Activated CD4-positive, alpha-beta T cell treated with anti-CD3 and anti-CD28 coated beads for 1 hour (primary cell): ENCODE measurements around the gene ITGB6.
"Not testable (repeated sequence)": the region's sequence is repeated elsewhere in the genome, so short reads cannot be mapped to it uniquely, and the experiment has no call there.

Experiments
- DNase-seq: peaks from one replicate; pipeline ENCODE4 v3.0.0-alpha.2; 2020

The ITGB6 gene

GRCh38 chr2:160137464-160137863 lies 62.6 kb downstream of the ITGB6 start:
- DNase-seq: no peak

- no peak for DNase-seq
Observed at GRCh38 chr2:160132761-160133160, 67.3 kb downstream of the ITGB6 start.

- no peak for DNase-seq
Observed at GRCh38 chr2:160126756-160127155, 73.3 kb downstream of the ITGB6 start.

- no peak for DNase-seq
Observed at GRCh38 chr2:160126315-160126714, 73.8 kb downstream of the ITGB6 start.

DNA sequence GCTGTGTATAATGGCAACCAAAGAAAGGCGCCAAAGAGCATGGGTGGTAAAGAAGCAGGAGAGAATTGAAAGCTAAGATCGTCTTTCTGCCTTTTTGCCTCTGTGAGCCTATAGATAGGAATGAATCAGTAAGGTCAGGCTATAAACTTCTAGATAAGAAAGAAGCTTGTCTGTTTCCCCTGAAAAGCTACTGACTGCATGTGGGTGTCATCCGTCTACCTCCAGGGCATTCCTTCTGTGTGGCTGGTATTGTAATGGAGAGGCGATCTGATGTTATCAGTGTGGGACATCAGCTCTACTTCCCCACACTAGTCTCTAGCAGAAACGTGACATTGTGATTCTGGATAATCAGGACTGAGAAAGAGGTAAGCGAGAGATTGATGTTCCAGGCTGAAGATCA lies 74.2 kb downstream of the ITGB6 start:
- no peak for DNase-seq

DNA sequence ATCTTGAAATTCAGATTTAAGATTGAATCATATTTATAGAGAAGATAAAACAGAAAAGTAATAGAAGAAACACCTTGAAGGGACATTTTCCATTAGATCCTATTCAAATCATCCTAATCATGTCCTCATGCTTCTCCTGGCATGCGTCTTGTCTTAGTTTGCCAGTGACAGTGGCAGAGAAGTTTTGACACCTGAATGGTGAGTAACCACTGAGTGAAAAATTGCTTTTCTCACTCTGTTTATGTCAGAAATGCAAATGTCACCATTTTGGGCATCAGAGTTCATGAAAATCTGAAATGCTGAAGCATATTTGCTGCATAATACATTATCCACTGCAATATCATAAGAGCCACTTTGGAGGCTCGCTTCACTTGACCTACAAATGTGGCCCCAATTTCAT lies 74.7 kb downstream of the ITGB6 start:
- DNase-seq: no peak

DNA sequence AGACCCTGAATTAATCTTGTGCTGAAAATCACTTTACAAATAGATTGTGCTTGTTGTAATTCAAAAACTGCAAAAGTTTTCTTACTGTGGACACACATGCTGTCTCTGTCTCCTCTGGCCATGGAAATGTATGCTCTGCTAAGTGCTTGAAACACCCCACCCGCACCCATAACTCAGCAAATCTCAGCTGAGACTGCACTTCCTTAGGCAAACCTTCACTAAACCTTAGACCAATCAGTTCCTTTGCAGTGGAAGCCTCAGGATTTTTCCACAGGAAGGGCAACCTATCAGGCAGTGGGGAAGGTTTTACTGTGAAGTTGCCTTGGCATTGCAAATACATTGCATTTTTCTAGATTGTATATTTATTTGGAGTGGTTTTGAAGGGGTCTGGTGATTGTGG lies 75.5 kb downstream of the ITGB6 start:
- no peak for DNase-seq

DNA sequence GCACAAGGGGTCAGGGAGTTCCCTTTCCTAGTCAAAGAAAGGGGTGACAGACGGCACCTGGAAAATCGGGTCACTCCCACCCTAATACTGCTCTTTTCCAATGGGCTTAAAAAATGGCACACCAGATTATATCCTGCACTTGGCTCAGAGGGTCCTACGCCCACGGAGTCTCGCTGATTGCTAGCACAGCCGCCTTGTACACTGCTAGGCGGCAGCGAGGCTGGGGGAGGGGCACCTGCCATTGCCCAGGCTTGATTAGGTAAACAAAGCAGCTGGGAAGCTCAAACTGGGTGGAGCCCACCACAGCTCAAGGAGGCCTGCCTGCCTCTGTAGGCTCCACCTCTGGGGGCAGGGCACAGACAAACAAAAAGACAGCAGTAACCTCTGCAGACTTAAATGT lies 85.4 kb downstream of the ITGB6 start:
- not testable (repeated sequence) for DNase-seq

DNA sequence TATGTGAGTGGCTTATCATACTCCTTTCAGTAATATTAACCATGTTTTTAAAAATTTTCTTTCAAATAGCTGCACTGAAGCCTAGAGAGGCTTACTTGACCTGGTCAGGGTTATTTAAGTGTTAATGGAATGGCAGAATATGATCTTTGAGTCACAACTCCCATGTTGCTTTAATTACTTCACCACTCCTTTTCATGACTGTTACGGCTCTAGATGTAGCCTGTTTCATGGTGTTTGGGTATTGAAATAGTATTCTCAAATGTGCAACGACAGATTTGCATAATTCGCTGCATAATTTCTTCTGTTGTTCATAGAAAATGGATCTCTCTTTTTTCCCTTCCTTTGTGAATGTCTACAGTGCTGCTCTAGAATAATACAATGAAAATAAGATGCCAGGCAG lies 86.1 kb downstream of the ITGB6 start:
- no peak for DNase-seq

DNA sequence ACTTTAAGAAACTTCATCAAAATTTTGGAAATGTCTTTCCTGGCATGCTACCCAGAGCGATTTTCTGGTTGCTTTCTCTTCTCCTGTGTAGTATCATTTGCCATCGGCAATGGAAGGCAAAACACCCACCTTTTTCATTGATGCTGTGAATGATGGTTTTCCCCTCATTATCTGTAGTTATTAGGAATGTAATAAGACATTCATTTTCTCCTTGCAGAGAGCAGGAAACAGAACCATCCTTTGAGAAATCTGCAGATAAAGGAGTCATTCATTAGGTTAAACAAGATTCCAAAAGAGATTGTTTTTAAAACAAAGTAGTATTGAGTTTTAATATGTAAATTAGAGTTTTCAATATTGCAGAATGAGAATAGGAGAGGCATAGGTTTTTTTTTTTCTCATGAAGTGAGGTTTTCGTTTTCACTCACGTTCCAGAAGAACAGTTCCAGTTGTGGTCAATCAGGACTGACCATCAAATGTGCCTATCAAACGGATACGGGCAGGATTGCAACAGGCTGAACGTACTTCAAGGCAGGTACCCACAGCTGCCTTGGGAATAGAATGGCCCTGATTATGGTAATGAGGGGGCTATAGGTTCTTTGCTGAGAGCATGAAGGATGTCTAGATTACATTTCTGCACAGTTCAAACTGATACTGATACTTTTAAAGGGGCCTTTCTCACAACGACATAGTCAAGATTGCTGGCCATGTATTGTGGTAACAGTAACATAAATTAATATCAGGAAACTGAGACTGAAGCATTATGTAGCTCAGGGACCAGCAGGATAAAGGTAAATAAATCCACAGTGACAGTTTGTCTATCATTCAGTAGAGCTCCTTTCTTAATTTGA lies 87.9 kb downstream of the ITGB6 start:
- DNase-seq: no peak

DNA sequence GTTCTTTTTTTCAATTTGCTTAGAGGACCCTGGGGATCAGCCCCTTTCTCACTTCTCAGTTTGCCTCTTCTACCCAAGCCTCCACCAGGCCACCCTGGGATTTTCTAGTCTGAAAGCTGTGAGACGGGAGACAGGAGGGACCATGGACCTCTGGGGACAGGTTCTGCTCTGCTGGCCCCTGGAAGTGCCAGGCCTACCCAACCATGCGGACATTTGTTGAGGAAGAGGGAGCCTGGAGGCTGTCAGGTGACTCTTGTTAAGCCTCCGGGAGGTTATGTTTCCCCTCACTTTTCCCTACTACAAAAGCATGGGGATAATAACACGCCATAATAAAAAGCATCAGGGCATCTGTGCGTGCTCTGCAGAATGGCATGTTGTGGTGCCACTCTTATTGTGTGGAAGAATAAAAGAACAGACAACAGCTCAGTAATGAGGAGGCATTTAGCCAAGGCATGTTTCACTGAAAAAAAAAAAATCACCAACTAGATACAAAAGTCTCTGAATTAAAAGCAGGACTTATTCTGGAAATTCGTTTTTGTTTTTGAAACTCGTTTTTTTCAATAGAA lies 89.3 kb downstream of the ITGB6 start:
- no peak for DNase-seq

- peak; percentile 13 for DNase-seq
Observed at GRCh38 chr2:160109939-160110673, 90.0 kb downstream of the ITGB6 start.

DNA sequence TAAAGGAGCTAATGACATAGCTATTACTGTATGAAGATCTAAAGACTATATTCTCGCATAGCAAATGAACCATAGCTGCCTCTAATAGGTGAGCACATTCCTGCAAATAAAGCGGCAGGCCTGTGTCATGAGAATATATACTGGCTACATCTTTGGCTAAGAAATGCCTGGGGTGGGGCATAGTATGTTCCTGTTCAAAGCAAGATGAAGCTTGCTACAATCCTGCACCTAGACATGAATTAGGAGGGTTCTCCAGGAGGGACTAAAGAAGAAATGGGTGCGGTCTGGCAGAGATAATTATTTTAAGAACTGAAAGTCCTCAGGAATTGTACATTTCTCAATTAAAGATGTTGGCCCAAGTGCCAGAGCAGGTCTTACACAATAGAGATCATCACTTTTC lies 90.8 kb downstream of the ITGB6 start:
- no peak for DNase-seq

DNA sequence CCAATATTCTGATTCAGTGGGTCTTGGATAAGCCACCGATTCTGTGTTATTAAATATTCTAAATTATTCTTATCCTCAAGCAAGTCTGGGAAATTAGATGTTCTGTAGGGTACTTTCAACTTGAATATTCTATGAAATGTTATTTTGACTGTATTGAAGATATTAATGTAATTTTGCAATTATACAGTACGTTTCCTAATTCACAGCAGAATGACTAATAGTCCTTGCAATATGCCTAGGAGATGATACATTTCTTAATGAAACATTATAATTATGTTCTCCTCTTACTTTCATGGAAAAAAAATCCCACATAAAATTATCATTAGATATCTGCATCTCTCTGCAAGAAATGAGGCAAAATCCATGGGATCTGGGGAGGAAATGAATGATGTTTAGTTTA lies 91.4 kb downstream of the ITGB6 start:
- DNase-seq: no peak

DNA sequence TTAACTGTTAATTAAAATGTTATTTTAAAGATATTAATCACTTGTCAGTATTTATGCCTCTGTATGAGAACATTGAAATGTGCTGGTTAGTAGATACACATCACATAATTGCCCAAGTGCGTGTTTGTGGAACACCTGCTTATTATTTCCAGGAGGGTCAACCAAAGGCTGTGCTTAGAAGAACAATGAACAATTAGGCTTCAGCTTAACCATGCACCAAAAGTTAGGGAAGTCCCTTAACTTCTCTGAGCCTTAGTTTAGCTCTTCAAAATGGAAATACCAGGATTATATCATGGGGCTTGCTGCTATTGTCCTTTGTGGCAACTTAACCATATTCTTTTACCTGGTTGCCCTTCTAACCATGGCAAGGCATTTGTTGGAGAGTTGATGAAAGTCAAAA lies 94.7 kb downstream of the ITGB6 start:
- no peak for DNase-seq

DNA sequence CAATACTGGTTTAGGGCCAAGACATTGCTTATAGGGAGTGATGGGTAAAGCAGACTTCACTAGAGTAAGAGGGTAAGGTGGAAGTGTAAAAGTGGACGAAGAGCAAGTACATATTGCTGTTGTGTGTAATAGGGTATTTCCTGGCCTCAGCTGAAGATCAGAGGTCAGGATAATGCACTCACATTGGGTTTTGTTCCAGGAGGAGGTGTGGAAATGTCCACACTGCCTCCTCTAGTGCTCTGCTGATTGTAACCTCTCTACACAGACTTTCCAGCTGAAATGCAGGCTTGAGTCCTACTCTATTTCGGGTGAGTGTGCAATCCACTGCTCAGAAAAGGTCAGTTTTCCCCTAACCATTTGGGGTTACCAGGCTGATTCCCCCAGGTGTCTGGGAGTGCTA lies 96.0 kb downstream of the ITGB6 start:
- no peak for DNase-seq

DNA sequence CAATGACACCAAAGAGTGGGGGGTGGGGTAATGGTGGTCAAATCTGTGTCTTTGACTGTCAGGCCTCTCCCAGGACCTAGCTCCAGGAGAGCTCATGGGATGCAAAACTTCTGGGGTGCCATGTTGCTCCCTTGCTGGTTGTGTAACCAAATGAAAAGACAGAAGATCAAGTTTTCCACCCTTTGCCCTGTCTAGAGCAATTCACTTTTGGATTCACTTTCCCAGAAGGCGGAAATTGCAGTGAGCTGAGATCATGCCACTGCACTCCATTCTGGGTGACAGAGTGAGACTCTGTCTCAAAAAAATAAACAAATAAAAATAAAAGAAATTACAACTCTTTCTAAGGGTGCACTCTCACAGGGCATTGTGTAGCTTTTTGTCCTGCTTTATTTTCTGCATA lies 102.7 kb downstream of the ITGB6 start:
- DNase-seq: no peak

GRCh38 chr2:160096409-160096808 lies 103.7 kb downstream of the ITGB6 start:
- no peak for DNase-seq

GRCh38 chr2:160092445-160092844 lies 107.6 kb downstream of the ITGB6 start:
- DNase-seq: no peak

DNA sequence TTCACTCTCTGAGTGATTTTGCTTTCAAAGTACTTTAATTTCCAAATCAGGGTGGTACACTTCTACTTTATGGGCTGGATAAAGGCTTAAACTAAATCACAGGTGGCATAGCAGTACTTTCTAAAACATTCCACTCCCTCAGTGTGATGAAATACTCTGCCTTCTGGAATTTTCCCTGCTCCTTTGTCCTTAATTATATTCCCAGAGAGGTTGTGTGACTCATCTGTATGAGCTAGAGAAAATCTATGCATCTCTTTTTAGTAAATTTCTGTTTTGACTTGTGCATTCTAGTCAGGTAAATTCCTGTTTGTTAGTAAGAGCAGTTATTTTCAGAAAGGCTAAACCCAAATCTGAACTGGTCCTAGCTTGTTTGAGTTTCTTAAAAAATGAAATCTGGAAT lies 108.7 kb downstream of the ITGB6 start:
- DNase-seq: no peak

- DNase-seq: no peak
Observed at GRCh38 chr2:160087854-160088745, 112.0 kb downstream of the ITGB6 start.

- no peak for DNase-seq
Observed at GRCh38 chr2:160085662-160086061, 114.4 kb downstream of the ITGB6 start.
